SJSA1 (cell line): ENCODE measurements around the gene SKP2. TPM values are rescaled to one million over a fixed set of nuclear protein-coding genes. Genes with fewer than 3 reads are reported as not detected.
A peak's percentile ranks its signal among the peaks of the same experiment; 100 is the strongest.

ENCODE experiments used
- DNase-seq, 2 experiments: peaks; one replicate each; pipeline ENCODE4 v3.0.0-alpha.2; 2015 to 2020; ENCODE audit warnings: low spot score in 2 of 2, low read depth in 1 of 2
- H3K27ac ChIP-seq: fragments of 250-450 bp; sonication (Bioruptor Pico); 2 replicates; pipeline ENCODE4 v1.5.1; 2020; ENCODE audit warnings: mild to moderate bottlenecking, moderate library complexity
- H3K27me3 ChIP-seq: fragments of 250-450 bp; sonication (Bioruptor Pico); replicated peaks from 2 replicates; pipeline ENCODE4 v1.5.1; 2020; ENCODE audit warnings: mild to moderate bottlenecking, moderate library complexity
- H3K36me3 ChIP-seq: fragments of 250-450 bp; sonication (Bioruptor Pico); 2 replicates; pipeline ENCODE4 v1.5.1; 2020; ENCODE audit warnings: mild to moderate bottlenecking
- H3K4me1 ChIP-seq: fragments of 250-450 bp; sonication (Bioruptor Pico); replicated peaks from 2 replicates; pipeline ENCODE4 v1.6.1; 2021; ENCODE audit warnings: mild to moderate bottlenecking
- H3K4me3 ChIP-seq: fragments of 250-450 bp; sonication (Bioruptor Pico); 2 replicates; pipeline ENCODE4 v1.5.1; 2020; ENCODE audit warnings: mild to moderate bottlenecking
- H3K9me3 ChIP-seq: fragments of 250-450 bp; sonication (Bioruptor Pico); replicated peaks from 2 replicates; pipeline ENCODE4 v1.5.1; 2020; ENCODE audit warnings: mild to moderate bottlenecking
- total RNA-seq: library from RNA; depleted of rRNA; stranded (reverse); fragments of >200 nt; shearing (Covaris generic); gene quantifications from 2 replicates; pipeline ENCODE4 v1.2.3, GENCODE V29; 2014

The SKP2 gene
- total RNA-seq, 1 experiment from 2014 or later = 73.5 TPM

DNA sequence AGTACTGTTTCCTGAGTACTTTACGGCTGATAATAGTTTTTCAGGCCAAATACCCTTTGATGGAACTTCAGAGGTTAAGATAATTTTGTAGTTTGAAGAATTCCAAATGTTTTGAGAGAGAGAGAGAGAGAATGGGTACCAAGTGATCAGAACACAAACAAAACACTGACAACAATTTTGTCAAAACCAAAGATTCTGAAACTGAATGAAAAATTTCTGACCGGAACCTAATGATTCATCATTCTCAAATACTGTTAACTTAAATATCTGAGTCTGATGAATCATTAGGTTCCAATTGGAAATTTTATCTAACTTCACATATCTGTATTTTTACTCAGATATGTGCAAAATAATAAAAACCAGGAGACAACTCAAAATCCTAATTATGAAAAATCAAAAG is 4.2 kb upstream of the SKP2 start:
- H3K27me3 ChIP-seq = no peaks in the 10 kb centered on the region
- H3K36me3 ChIP-seq = peaks cover 12% of the 10 kb centered on the region
- DNase-seq = no peak

DNA sequence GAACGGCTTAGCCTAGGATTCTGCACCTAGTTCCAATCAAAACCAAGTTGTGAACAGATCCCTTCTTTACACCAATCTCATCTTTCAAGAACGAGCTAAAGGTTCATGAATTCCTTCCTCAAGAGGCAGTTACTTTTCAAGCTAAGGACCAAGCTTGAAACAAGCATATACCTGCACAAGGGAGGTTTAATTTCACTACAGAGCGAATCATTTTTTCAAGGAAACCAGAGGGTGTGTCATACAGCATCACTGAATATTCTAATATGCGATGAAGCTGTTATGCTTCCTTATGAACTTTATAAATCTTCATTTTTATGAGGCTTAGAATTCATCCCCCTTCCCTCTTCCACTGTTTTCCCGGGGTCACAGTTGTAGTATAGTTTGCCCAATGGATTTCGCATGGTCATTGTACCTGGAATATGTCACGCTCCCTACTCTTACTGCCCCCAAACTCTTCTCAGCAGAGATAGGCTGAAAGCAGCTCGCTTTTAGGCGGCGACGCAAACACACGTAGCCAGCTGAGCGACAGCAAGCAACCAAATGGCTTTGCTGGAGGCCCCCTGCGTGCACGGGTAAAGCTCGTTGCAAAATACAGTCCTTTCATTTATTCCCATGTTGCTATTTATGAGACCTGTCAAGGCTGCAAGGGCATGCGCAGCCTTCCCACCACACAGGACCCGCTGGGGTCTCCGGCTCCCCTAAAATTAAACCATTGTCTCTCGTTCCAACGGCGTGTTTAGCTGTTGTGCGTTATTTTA is 1.1 kb upstream of the SKP2 start:
- no peaks in the 10 kb centered on the region for H3K9me3 ChIP-seq
- H3K4me3 ChIP-seq = peak overlapping the region; percentile 78
- H3K36me3 ChIP-seq = peaks cover 41% of the 10 kb centered on the region
- peaks cover 22% of the 10 kb centered on the region for H3K4me1 ChIP-seq
- peak in 1 of 2 experiments; percentile 33 for DNase-seq
- H3K27me3 ChIP-seq = no peaks in the 10 kb centered on the region
- no peak overlapping the region for H3K27ac ChIP-seq

More for the DNA sequence above, 4.2 kb upstream of the SKP2 start:
- Histone ChIP-seq H3K9me3 (no peaks in the 10 kb centered on the region), H3K27ac (no peak overlapping the region), H3K4me3 (no peak overlapping the region), H3K4me1 (peaks cover 4% of the 10 kb centered on the region; the same call in 1 of the 2 replicates)

DNA sequence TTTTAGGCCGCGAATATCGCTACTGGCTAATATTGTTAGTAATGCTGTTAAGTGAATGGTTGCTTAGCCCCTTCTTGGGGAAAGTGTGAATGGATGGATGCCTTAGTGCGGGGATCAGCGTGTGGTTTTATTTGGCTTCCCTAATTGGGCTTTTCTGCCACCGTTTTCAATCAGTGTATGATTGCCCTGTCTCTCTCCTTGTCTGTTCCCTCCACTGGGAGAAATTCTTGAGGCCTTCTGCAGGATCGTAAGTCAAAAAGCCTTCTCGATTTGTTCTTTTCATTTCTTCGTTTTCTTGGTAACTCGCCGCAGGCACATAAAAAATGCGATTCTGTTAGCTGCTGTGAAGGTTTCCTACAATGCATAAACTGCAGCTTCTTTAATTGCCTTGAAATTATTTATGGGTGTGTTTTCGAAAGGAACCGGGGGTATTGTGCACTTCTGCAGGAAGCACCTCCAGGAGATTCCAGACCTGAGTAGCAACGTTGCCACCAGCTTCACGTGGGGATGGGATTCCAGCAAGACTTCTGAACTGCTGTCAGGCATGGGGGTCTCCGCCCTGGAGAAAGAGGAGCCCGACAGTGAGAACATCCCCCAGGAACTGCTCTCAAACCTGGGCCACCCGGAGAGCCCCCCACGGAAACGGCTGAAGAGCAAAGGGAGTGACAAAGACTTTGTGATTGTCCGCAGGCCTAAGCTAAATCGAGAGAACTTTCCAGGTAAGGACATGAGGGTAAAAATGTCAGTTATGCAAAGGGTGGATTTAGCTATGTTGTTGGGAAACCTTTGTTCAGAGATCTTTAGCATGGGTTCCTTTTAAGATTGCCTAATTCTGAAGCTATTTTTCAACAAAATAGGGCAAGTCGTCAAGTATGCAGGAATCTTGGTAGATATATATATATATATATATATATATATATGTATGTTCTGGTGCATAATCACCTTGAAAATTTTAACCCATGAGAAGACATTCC is 700 bp downstream of the SKP2 start:
- H3K4me1 ChIP-seq = peaks cover 38% of the 10 kb centered on the region
- no peaks in the 10 kb centered on the region for H3K27me3 ChIP-seq
- no peaks in the 10 kb centered on the region for H3K9me3 ChIP-seq
- peak overlapping the region; percentile 78 for H3K4me3 ChIP-seq
- peak in 1 of 2 experiments; percentile 61 for DNase-seq
- peaks cover 59% of the 10 kb centered on the region for H3K36me3 ChIP-seq
- H3K27ac ChIP-seq = peak overlapping the region; percentile 73

DNA sequence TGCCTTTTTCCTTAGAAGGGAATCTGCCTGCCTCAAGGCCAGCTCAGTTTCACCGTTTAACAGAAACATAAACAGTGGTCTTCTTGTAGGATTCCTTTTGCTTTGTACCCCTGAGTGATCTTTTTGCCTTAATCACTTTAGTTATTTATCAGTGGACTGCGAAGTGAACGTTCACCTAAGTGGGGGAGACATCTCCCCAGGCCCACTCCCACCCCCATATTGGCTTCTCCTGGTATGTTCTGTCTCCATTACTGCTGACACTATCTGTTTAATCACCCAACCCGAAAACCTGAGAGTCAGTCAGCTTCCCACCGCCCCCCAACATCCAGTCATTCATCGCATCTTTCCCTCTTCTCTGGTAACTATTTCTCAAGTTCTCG is 1.4 kb downstream of the SKP2 start:
- Histone ChIP-seq H3K4me3 (peak overlapping the region; percentile 78), H3K36me3 (peaks cover 66% of the 10 kb centered on the region), H3K27ac (no peak overlapping the region), H3K4me1 (peaks cover 39% of the 10 kb centered on the region), H3K9me3 (no peaks in the 10 kb centered on the region), H3K27me3 (no peaks in the 10 kb centered on the region)
- DNase-seq = no peak

DNA sequence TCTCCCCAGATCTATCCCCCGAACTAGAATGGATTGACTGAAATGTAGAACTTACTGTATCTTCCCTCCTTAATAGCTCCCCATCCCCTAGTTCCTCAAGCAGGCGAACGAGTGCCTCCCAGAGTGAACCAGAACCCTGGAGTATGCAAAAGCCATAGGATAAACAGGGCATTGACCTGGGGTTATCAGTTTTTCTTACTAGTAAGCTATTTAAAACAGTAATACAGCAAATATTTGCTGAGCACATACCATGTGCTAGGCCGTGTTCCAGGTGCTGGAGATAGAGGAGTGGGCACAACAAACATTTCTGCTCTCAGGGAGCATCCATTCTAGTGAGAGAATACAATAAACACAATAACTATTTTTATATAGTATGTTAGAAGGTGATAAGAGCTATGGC is 1.8 kb downstream of the SKP2 start:
- peaks cover 70% of the 10 kb centered on the region for H3K36me3 ChIP-seq

DNA sequence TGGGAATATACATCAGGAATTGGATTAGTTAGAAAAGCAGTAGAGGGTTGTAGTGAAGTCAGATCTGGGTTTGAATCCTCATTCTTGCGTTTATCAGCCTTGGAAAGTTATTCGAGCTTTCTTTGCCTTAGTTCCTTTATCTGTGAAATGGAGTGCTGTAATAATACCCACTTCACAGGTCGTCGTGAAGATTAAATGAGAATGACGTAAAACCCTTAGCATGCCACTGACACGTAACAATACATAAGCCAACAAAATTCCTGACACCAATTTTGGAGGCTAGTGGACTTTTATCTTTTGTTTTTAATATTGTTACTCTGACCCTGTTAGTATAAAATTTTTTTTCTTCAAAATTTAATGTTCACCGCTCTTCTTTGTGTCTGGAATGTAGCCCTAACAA is 3.4 kb downstream of the SKP2 start:
- Histone ChIP-seq H3K4me3 (no peak overlapping the region), H3K27ac (no peak overlapping the region)

More for the DNA sequence above, 1.8 kb downstream of the SKP2 start:
- H3K4me3 ChIP-seq = peak overlapping the region; percentile 78; the same call in 1 of the 2 replicates
- H3K4me1 ChIP-seq = peaks cover 39% of the 10 kb centered on the region
- no peak overlapping the region for H3K27ac ChIP-seq
- no peak for DNase-seq
- no peaks in the 10 kb centered on the region for H3K27me3 ChIP-seq
- H3K9me3 ChIP-seq = no peaks in the 10 kb centered on the region

DNA sequence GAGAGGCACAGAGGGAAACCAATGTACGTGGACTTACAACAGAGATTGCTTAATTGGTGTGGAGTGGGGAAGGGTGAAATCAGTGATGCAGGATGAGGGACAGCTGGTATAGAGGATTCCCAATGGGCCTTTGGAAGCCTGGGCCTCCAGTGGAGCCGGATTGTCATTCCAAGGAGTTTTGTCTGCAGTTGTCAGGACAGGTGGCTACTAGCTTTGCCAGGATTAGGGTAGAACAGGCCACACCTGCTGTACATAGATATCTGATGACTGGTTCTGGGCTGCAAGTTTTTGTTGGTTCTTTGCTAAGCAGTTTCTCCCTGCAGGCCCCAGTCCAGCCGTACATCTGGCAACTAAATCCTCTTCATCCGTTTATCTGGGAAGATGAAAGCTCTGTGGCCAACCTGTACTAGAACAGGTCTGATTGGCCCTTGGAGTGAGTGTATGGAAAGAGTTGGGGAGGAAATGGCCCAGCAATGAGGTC is 4.2 kb downstream of the SKP2 start:
- H3K4me1 ChIP-seq = peaks cover 35% of the 10 kb centered on the region
- no peak overlapping the region for H3K4me3 ChIP-seq
- peak overlapping the region; percentile 88 for H3K27ac ChIP-seq
- H3K27me3 ChIP-seq = no peaks in the 10 kb centered on the region
- no peaks in the 10 kb centered on the region for H3K9me3 ChIP-seq
- no peak for DNase-seq
- peaks cover 92% of the 10 kb centered on the region for H3K36me3 ChIP-seq

More for the DNA sequence above, 3.4 kb downstream of the SKP2 start:
- DNase-seq = no peak
- Histone ChIP-seq H3K9me3 (no peaks in the 10 kb centered on the region), H3K36me3 (peaks cover 86% of the 10 kb centered on the region), H3K4me1 (peaks cover 39% of the 10 kb centered on the region), H3K27me3 (no peaks in the 10 kb centered on the region)

DNA sequence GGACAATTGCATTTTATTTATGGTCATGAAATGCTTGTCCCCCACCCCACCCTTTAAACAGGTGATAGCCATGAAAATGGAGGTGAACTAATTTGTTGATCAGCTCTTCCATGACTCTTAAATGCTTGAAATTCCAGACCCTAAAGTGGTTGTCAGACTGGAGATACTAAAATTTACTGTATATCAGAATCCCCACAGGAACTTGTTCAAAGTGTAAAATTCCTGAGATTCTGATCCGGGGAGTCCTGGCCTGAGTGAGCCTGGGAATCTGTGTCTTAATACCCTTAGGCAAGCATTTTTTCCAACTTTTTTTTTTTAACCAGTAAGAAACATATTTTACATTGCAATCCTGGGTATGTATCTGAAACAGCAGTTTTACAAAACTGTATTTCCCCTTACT is 4.7 kb downstream of the SKP2 start:
- DNase-seq = peak in 1 of 2 experiments; percentile 67
- Histone ChIP-seq H3K27me3 (no peaks in the 10 kb centered on the region), H3K4me3 (no peak overlapping the region), H3K36me3 (peaks cover 93% of the 10 kb centered on the region), H3K4me1 (peaks cover 35% of the 10 kb centered on the region), H3K9me3 (no peaks in the 10 kb centered on the region), H3K27ac (peak overlapping the region; percentile 88)

DNA sequence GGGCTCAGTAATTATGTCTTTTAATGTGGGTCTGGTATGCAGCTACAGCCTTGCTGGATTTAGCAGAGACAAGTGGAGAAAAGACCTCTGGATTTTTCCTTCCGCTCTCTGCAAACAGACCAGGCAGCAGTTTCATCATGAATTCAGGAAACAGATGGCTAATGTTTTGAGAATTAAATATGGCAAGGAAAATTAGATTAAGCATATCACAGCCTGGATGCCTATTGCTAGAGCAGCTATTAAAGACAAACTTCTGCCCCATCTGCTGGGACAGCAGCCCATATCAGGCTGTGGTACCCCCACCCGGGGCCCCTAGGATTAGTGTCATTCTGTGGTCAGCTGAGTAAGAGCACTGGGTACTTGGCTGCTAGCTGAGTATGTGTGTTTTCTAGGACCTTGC is 6.2 kb downstream of the SKP2 start:
- no peak for DNase-seq
- H3K9me3 ChIP-seq = no peaks in the 10 kb centered on the region
- peaks cover 35% of the 10 kb centered on the region for H3K4me1 ChIP-seq
- no peak overlapping the region; the same call in 1 of the 2 replicates for H3K27ac ChIP-seq
- H3K27me3 ChIP-seq = no peaks in the 10 kb centered on the region
- H3K36me3 ChIP-seq = peaks cover 98% of the 10 kb centered on the region
- H3K4me3 ChIP-seq = no peak overlapping the region

DNA sequence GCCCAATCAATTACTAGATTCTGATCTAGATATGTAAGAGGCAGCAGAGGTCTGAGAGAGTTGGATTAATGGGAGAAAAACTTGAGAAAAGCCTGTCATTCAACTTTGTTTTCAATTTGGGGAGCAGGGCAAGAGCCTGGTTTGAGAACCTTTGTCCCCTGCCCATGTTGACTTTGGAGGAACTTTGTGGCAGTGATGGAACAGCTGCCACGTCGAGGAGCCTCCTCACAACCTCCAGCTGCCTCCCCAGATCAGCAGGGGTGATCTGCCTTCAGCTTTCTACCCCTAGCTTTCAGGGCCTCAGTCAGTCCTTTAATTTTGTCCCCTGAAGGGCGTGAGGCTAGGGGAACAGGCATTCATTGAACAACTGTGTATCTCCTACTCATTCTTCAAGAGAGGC is 8.7 kb downstream of the SKP2 start:
- Histone ChIP-seq H3K4me3 (no peak overlapping the region), H3K36me3 (peaks cover 98% of the 10 kb centered on the region), H3K4me1 (peaks cover 19% of the 10 kb centered on the region), H3K27ac (no peak overlapping the region), H3K27me3 (no peaks in the 10 kb centered on the region), H3K9me3 (no peaks in the 10 kb centered on the region)
- no peak for DNase-seq

DNA sequence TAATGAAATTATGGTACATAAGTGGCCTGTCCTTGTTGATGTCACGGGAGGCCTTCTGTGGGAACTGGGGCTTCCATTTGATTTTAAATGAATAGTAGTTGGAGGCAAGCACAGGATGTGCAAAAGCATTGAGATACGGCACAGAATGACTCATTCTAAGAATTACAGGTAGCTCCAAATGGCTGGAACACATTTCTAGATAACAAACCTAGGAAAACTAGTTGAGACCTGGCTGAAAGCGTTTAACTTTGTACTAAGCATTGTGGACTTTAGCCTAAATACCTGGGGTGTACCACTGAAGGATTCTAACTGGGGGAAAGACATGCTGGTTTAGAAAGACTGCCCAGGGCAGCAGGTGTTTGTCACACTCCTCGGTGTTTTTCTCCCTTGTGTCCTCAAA is 9.4 kb downstream of the SKP2 start:
- H3K27ac ChIP-seq = no peak overlapping the region
- peaks cover 98% of the 10 kb centered on the region for H3K36me3 ChIP-seq
- no peaks in the 10 kb centered on the region for H3K27me3 ChIP-seq
- no peak overlapping the region for H3K4me3 ChIP-seq
- peaks cover 11% of the 10 kb centered on the region for H3K4me1 ChIP-seq
- no peak for DNase-seq
- H3K9me3 ChIP-seq = no peaks in the 10 kb centered on the region

DNA sequence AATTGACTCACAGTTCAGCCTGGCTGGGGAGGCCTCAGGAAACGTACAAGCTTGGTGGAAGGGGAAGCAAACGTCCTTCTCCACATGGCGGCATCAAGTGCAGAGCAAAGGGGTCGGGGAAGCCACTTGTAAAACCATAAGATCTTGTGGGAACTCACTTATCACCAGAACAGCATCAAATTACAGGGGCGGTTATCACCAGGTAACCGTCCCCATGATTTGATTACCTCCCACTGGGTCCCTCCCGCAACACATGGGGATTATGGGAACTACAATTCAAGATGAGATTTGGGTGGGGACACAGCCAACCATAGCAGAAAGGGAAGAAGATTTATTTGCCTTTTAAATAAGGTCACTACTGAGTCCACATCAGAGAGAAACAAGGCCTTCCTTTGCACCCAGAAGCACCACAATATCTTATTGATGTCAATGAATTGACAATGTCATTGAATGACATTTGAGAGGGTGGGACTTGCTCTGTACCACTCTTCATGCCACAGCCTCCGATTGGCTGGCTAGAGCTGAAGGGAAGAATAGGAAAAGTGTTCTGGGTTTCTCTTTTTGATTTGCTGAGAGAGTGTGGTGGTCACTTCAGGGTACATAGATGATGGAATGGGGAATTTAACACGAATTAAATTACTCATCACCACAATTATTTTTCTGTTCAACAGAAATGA is 11.0 kb downstream of the SKP2 start:
- Histone ChIP-seq H3K36me3 (peaks cover 98% of the 10 kb centered on the region), H3K27me3 (no peaks in the 10 kb centered on the region)

DNA sequence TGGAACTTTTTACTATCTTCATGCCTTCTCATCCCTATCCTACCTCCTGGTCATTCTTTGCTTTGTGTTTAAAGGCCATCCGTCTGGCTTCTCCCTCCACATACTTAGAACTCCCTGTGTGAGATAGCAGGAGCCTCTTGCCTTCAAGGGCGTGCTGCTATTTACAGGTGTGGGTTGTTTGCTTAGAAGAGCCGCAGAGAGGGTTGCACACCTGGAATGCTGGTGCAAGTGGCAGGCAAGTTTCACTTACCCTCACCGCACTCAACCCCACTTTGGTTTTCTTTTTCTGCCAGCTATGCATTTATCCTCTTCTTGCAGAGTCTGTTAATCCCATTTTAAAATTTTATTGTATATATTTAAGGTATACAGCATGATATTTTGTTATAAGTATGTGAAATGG is 12.6 kb downstream of the SKP2 start:
- Histone ChIP-seq H3K4me3 (no peak overlapping the region), H3K9me3 (no peaks in the 10 kb centered on the region), H3K4me1 (no peaks in the 10 kb centered on the region), H3K27ac (no peak overlapping the region), H3K27me3 (no peaks in the 10 kb centered on the region), H3K36me3 (peaks cover 98% of the 10 kb centered on the region)
- DNase-seq = no peak

More for the DNA sequence above, 11.0 kb downstream of the SKP2 start:
- H3K4me3 ChIP-seq = no peak overlapping the region
- no peaks in the 10 kb centered on the region for H3K9me3 ChIP-seq
- H3K27ac ChIP-seq = no peak overlapping the region
- no peak for DNase-seq
- H3K4me1 ChIP-seq = no peaks in the 10 kb centered on the region; the same call in 1 of the 2 replicates
